HG03095 (cell line): ENCODE measurements around the gene SLC1A5.
A peak's percentile ranks its signal among the peaks of the same experiment; 100 is the strongest.
"Not testable (repeated sequence)": the region's sequence is repeated elsewhere in the genome, so short reads cannot be mapped to it uniquely, and the experiment has no call there.

Experiments
- ATAC-seq: cut with Tn5 transposase; IDR thresholded peaks from one replicate; pipeline ENCODE4 v1.9.1; 2021; ENCODE audit warnings: moderate library complexity; ENCODE audit not compliant: unreplicated experiment

The SLC1A5 gene

GRCh38 chr19:46788262-46788967 lies at the start of gene SLC1A5:
Gene SLC1A5, minus strand, starts transcription at chr19:46788594. Its CDS starts 629 bp downstream, at chr19:46787965.
- ATAC-seq = peak; percentile 56

GRCh38 chr19:46838160-46838559 lies 49.8 kb upstream of the SLC1A5 start:
- ATAC-seq = no peak

GRCh38 chr19:46834984-46835383 lies 46.6 kb upstream of the SLC1A5 start:
- ATAC-seq = no peak

- ATAC-seq = no peak
Measured at GRCh38 chr19:46834121-46834520, 45.7 kb upstream of the SLC1A5 start.

GRCh38 chr19:46830864-46831263 lies 42.5 kb upstream of the SLC1A5 start:
- no peak for ATAC-seq

GRCh38 chr19:46828484-46828883 lies 40.1 kb upstream of the SLC1A5 start:
- ATAC-seq = no peak

- no peak for ATAC-seq
Measured at GRCh38 chr19:46825731-46826055, 37.3 kb upstream of the SLC1A5 start.

- ATAC-seq = no peak
Measured at GRCh38 chr19:46824890-46825730, 36.7 kb upstream of the SLC1A5 start.

GRCh38 chr19:46823049-46823448 lies 34.7 kb upstream of the SLC1A5 start:
- no peak for ATAC-seq

- not testable (repeated sequence) for ATAC-seq
Measured at GRCh38 chr19:46822410-46822787, 34.0 kb upstream of the SLC1A5 start.

- no peak for ATAC-seq
Measured at GRCh38 chr19:46821512-46822409, 33.4 kb upstream of the SLC1A5 start.

GRCh38 chr19:46818812-46819211 lies 30.4 kb upstream of the SLC1A5 start:
- ATAC-seq = no peak

- ATAC-seq = no peak
Measured at GRCh38 chr19:46815833-46816627, 27.6 kb upstream of the SLC1A5 start.

GRCh38 chr19:46813839-46814358 lies 25.5 kb upstream of the SLC1A5 start:
- no peak for ATAC-seq

- ATAC-seq = no peak
Measured at GRCh38 chr19:46812977-46813838, 24.8 kb upstream of the SLC1A5 start.

GRCh38 chr19:46809534-46810272 lies 21.3 kb upstream of the SLC1A5 start:
- no peak for ATAC-seq

- no peak for ATAC-seq
Measured at GRCh38 chr19:46806656-46807055, 18.3 kb upstream of the SLC1A5 start.

GRCh38 chr19:46804432-46804831 lies 16.0 kb upstream of the SLC1A5 start:
- ATAC-seq = not testable (repeated sequence)

GRCh38 chr19:46803555-46803954 lies 15.2 kb upstream of the SLC1A5 start:
- ATAC-seq = no peak
